Testis (tissue), 2 donors: ENCODE results near the gene TAMALIN.

Source experiments
- POLR2A ChIP-seq: fragments of 450-650 bp; IDR thresholded peaks from one replicate; pipeline ENCODE4 v1.6.1; 2017; ENCODE audit warnings: antibody characterized with exemption, mild to moderate bottlenecking, moderate library complexity
- TF ChIP-seq, protein P1 (sequence below), 3 experiments: fragments of 450-650 bp in 2 of 3; fragments of 200-600 bp in 1 of 3; sonication (generic) in 1 of 3; IDR thresholded peaks; one replicate each; pipeline ENCODE4 v1.5.1; 2016 to 2019; ENCODE audit warnings: antibody characterized with exemption in 3 of 3, mild to moderate bottlenecking in 2 of 3, moderate library complexity in 1 of 3

DNA sequence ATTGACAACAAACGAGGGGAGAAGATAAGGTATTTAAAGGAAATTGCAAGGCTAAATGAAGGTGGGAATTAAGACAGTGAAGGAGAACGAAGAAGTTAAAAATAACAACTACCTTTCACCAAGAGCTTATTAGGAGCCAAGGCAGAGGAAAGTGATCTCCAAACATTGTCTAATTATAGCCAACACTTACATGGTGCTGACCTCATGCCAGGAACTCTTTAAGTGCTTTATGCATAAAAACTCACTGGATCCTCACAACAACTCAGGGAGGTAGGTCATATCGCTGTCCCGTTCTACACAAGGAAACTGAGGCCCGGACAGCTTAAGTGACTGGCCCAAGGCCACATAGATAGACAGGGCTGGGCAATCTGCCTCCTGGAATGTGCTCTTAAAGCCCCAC lies 19.5 kb downstream of the TAMALIN start:
- TF ChIP-seq, protein P1, sequence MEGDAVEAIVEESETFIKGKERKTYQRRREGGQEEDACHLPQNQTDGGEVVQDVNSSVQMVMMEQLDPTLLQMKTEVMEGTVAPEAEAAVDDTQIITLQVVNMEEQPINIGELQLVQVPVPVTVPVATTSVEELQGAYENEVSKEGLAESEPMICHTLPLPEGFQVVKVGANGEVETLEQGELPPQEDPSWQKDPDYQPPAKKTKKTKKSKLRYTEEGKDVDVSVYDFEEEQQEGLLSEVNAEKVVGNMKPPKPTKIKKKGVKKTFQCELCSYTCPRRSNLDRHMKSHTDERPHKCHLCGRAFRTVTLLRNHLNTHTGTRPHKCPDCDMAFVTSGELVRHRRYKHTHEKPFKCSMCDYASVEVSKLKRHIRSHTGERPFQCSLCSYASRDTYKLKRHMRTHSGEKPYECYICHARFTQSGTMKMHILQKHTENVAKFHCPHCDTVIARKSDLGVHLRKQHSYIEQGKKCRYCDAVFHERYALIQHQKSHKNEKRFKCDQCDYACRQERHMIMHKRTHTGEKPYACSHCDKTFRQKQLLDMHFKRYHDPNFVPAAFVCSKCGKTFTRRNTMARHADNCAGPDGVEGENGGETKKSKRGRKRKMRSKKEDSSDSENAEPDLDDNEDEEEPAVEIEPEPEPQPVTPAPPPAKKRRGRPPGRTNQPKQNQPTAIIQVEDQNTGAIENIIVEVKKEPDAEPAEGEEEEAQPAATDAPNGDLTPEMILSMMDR (IDR thresholded peaks at IDR 0.05): no peak
- no peak for TF ChIP-seq POLR2A
